Measurements from ENCODE around the gene ASPM. TPM values are rescaled to one million over a fixed set of nuclear protein-coding genes. Genes with fewer than 3 reads are reported as not detected.

ASPM gene
- total RNA-seq, 1 experiment from 2014 or later, result 57.6 TPM

DNA sequence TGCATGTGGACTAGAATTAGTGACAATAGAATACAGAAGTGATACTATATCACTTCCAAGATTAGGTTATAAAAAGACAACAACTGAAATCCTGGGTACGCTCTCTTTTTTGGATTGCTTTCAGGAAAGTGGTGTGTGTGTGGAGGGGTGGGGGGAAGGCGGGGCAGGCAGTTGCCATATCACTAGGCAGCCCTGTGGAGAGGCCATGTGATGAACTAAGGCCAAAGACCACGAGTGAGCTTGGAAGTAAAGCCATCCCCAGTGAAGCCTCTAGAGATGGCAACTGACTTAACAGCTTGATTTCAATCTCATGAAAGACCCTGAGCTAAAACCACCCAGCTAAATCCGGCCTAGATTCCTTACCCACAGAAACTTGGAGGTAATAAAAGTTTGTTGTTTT, 6.2 kb upstream of the ASPM start:
- TF ChIP-seq EZH2 (IDR thresholded peaks at IDR 0.05; ENCODE audit: low read depth), result no peak
- TF ChIP-seq, protein P1, sequence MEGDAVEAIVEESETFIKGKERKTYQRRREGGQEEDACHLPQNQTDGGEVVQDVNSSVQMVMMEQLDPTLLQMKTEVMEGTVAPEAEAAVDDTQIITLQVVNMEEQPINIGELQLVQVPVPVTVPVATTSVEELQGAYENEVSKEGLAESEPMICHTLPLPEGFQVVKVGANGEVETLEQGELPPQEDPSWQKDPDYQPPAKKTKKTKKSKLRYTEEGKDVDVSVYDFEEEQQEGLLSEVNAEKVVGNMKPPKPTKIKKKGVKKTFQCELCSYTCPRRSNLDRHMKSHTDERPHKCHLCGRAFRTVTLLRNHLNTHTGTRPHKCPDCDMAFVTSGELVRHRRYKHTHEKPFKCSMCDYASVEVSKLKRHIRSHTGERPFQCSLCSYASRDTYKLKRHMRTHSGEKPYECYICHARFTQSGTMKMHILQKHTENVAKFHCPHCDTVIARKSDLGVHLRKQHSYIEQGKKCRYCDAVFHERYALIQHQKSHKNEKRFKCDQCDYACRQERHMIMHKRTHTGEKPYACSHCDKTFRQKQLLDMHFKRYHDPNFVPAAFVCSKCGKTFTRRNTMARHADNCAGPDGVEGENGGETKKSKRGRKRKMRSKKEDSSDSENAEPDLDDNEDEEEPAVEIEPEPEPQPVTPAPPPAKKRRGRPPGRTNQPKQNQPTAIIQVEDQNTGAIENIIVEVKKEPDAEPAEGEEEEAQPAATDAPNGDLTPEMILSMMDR (conservative IDR thresholded peaks at IDR 0.05), result no peak
- CTCF ChIA-PET, result no interaction called here
- intact Hi-C loops (cut with micrococcal nuclease; ENCODE audit: unreplicated experiment), result no loop called here

DNA sequence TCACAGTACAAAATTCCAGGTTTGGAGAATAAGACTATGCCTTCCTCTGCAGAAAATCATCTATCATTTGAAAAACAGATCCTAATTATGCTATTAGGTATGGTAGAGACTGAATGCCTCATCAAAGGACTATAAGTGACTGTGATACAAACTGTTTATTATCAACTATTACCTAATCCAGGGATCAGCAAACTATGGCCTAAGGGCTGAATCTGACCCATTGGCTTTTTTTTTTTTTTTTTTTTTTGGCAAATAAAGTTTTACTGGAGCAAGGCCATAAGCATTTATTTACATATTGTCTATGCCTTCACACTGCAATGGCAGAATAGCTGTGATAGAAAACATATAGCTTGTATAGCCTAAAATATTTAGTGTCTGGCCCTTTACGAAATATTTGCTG, 4.7 kb upstream of the ASPM start:
- Histone ChIP-seq H3K4me2 (no peak overlapping the region), H3K79me2 (ENCODE audit: low read depth) (peaks cover 2% of the 10 kb centered on the region), H2AFZ (no peak overlapping the region), H4K20me1 (ENCODE audit: insufficient read depth) (no peaks in the 10 kb centered on the region), H3K9me3 (ENCODE audit: insufficient read depth, low read depth) (no peaks in the 10 kb centered on the region), H3K4me1 (replicated peaks; ENCODE audit: insufficient read depth) (0 out of 2 replicates have a peak, but pooled peaks cover 8% of the 10 kb centered on the region), H3K27me3 (ENCODE audit: insufficient read depth, low read depth) (no peaks in the 10 kb centered on the region), H3F3A (ENCODE audit: insufficient read depth, low read depth) (no peaks in the 10 kb centered on the region), H3K36me3 (ENCODE audit: low read depth) (no peaks in the 10 kb centered on the region), H3K9me2 (ENCODE audit: insufficient read depth) (no peaks in the 10 kb centered on the region), H3K27ac (no peak overlapping the region), H3K4me3 (no peak overlapping the region)
- no TSS peak for BruUV-seq (replicated peaks)
- TF ChIP-seq EZH2 (IDR thresholded peaks at IDR 0.05; ENCODE audit: low read depth), result no peak
- TF ChIP-seq, protein P1 (conservative IDR thresholded peaks at IDR 0.05), result no peak
- intact Hi-C loops (cut with micrococcal nuclease; ENCODE audit: unreplicated experiment), result no loop called here
- DNase-seq, result no peak
- POLR2A ChIA-PET (ENCODE audit: unreplicated experiment), result no interaction called here
- CTCF ChIA-PET, result no interaction called here

More for the DNA sequence above, 6.2 kb upstream of the ASPM start:
- Histone ChIP-seq H3K4me3 (no peak overlapping the region), H3K9me3 (ENCODE audit: insufficient read depth, low read depth) (no peaks in the 10 kb centered on the region), H3K27me3 (ENCODE audit: insufficient read depth, low read depth) (no peaks in the 10 kb centered on the region), H2AFZ (no peak overlapping the region), H3K4me2 (no peak overlapping the region), H3K4me1 (replicated peaks; ENCODE audit: insufficient read depth) (0 out of 2 replicates have a peak, but pooled peaks cover 8% of the 10 kb centered on the region), H3K9me2 (ENCODE audit: insufficient read depth) (no peaks in the 10 kb centered on the region), H3K27ac (no peak overlapping the region), H3K36me3 (ENCODE audit: low read depth) (no peaks in the 10 kb centered on the region), H3K79me2 (ENCODE audit: low read depth) (no peaks in the 10 kb centered on the region), H4K20me1 (ENCODE audit: insufficient read depth) (no peaks in the 10 kb centered on the region), H3F3A (ENCODE audit: insufficient read depth, low read depth) (no peaks in the 10 kb centered on the region; the same call in 1 of the 2 replicates)
- DNase-seq, result no peak
- POLR2A ChIA-PET (ENCODE audit: unreplicated experiment), result no interaction called here
- BruUV-seq (replicated peaks), result no TSS peak

DNA sequence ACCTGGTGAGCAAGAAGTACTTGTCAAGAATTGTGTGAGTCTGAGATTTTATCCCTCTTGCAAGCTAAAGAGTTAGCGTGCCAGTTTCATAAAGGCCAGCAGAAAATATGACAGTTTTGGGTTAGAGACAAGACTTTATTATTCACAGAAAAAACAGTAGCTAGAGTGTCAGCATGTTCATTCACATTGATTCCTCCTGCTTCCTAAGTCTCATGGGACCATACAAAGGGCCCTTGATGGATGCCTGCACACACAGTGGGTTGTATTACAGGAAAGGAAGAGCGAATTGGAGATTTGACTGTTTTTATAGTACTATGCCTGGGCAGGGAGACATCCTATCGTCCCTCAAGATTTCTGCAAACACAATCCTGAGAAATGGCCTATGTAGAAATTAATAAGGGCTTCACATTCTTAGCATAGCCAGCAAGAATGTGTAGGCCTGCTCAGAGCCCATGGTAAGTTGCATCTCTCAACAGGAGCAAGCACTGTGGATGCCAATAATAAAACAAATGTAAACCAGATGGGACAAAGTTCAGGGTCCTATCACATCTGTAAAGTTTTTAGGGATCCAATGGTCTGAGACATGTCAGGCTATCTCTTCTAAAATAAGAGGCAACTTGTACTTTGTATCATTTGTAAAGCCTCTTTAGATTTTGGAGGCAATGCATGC, 4.0 kb upstream of the ASPM start:
- no peak overlapping the region for H3K27ac ChIP-seq
- H3K9me2 ChIP-seq (ENCODE audit: insufficient read depth), result no peaks in the 10 kb centered on the region
- ChIA-PET CTCF (no interaction called here), POLR2A (ENCODE audit: unreplicated experiment) (no interaction called here)
- H3K4me2 ChIP-seq, result no peak overlapping the region
- no peak overlapping the region for H3K4me3 ChIP-seq
- no peaks in the 10 kb centered on the region for H3K36me3 ChIP-seq (ENCODE audit: low read depth)
- intact Hi-C loops (cut with micrococcal nuclease; ENCODE audit: unreplicated experiment), result no loop called here
- H3F3A ChIP-seq (ENCODE audit: insufficient read depth, low read depth), result no peaks in the 10 kb centered on the region
- H3K27me3 ChIP-seq (ENCODE audit: insufficient read depth, low read depth), result no peaks in the 10 kb centered on the region
- H4K20me1 ChIP-seq (ENCODE audit: insufficient read depth), result no peaks in the 10 kb centered on the region
- peaks cover 9% of the 10 kb centered on the region for H3K79me2 ChIP-seq (ENCODE audit: low read depth)
- H3K9me3 ChIP-seq (ENCODE audit: insufficient read depth, low read depth), result no peaks in the 10 kb centered on the region
- 0 out of 2 replicates have a peak, but pooled peaks cover 8% of the 10 kb centered on the region for H3K4me1 ChIP-seq (replicated peaks; ENCODE audit: insufficient read depth)
- DNase-seq, result no peak
- BruUV-seq (replicated peaks), result no TSS peak
- H2AFZ ChIP-seq, result no peak overlapping the region
- TF ChIP-seq, protein P1 (conservative IDR thresholded peaks at IDR 0.05), result no peak
- TF ChIP-seq EZH2 (IDR thresholded peaks at IDR 0.05; ENCODE audit: low read depth), result no peak
